Measurements from ENCODE around the gene SYTL2.
A peak's percentile ranks its signal among the peaks of the same experiment; 100 is the strongest.

Gene SYTL2

DNA sequence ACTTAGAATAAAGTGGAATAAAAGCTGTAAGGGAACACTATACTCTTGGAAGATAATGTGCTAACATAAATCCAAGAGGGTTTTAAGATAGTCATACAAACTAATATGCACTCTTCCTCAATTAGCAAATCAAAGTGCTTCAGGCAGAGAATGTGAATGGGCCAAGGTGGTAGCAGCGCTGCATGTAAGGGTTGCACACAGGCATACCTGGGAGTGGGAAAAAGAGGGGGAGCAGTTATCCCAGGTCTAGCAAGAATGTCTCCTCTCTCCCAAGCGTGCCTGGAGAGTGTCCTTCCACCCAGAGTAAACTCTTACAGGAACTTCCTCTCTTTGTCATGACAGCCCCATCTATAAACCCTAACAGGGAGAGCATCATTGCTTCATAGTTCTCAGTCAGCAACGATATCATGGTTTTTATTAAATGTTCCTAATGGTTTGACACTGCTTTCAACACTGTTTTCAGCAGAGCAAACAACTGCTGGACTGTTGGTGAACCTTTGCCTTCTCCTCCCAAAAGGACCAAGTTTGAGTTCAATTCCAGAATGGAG, 61.6 kb downstream of the SYTL2 start:
- DNase-seq (ENCODE audit: low read depth): no peak
- TF ChIP-seq, protein P1, sequence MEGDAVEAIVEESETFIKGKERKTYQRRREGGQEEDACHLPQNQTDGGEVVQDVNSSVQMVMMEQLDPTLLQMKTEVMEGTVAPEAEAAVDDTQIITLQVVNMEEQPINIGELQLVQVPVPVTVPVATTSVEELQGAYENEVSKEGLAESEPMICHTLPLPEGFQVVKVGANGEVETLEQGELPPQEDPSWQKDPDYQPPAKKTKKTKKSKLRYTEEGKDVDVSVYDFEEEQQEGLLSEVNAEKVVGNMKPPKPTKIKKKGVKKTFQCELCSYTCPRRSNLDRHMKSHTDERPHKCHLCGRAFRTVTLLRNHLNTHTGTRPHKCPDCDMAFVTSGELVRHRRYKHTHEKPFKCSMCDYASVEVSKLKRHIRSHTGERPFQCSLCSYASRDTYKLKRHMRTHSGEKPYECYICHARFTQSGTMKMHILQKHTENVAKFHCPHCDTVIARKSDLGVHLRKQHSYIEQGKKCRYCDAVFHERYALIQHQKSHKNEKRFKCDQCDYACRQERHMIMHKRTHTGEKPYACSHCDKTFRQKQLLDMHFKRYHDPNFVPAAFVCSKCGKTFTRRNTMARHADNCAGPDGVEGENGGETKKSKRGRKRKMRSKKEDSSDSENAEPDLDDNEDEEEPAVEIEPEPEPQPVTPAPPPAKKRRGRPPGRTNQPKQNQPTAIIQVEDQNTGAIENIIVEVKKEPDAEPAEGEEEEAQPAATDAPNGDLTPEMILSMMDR (IDR thresholded peaks at IDR 0.05; ENCODE audit: control insufficient read depth, extremely low read depth, insufficient read depth): no peak
- H3K4me3 ChIP-seq (ENCODE audit: low read depth, low read length): no peak overlapping the region

DNA sequence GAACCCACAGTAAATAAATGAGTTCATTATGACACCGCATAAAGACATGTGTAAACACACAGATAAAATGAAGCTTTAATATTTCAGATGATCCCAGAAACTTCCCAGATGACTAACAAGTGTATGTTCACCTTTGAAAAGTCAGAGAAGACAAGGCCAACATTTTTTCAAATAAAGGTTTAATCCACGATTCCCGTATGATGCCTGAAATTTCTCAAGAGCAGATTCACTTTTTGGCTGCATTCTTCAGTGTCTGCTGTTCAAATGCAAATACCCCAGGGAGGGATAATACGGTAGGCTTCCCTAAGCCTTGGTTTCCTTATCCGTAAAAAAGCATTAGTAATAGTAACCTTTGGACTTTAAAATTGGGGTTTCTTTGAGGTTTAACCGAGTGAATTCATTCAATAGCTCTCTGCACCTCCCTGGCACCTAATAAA, 62.5 kb downstream of the SYTL2 start:
- no peak for DNase-seq (ENCODE audit: low read depth)
- H3K4me3 ChIP-seq (ENCODE audit: low read depth, low read length): no peak overlapping the region
- TF ChIP-seq, protein P1 (IDR thresholded peaks at IDR 0.05; ENCODE audit: control insufficient read depth, extremely low read depth, insufficient read depth): no peak

DNA sequence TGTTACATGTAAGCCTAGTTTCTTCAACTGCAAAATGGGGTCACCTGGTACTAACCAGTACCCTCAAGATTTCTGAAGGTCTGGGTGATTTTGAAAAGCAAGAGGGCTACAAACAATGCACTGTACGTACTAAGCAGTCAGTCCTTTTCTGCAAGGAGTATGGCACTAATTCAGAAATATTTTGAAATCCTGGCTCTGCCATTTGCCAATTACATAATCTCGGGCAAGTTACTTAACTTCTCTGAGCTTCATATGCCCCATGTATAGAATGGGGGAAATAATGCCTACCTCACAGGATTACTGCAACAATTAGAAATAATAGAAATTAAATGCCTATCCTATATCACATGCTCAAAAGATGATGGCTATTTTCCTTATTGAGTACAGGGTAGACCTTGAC, 64.3 kb downstream of the SYTL2 start:
- no peak for DNase-seq (ENCODE audit: low read depth)
- no peak overlapping the region for H3K4me3 ChIP-seq (ENCODE audit: low read depth, low read length)
- TF ChIP-seq, protein P1 (IDR thresholded peaks at IDR 0.05; ENCODE audit: control insufficient read depth, extremely low read depth, insufficient read depth): no peak

DNA sequence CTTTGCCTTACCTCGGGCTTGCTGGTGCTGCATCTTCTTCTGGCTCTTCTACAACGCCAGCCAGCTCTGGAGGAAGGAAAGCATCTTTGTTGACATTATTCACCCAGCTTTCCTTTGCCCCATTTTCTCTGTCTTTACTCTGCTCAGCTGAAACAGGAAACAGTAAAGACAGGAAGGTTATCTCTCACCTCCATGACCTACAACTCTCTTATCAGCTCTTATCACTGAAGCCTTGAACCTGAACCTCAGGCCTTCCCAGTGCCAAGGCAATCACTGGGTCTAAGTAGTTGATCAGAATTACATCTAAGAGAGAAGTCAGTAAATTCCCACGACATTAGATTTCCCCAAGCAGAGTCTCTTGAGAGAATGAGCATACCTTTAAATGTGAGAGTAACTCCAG, 65.3 kb downstream of the SYTL2 start:
- TF ChIP-seq, protein P1 (IDR thresholded peaks at IDR 0.05; ENCODE audit: control insufficient read depth, extremely low read depth, insufficient read depth): no peak
- H3K4me3 ChIP-seq (ENCODE audit: low read depth, low read length): no peak overlapping the region
- no peak for DNase-seq (ENCODE audit: low read depth)

DNA sequence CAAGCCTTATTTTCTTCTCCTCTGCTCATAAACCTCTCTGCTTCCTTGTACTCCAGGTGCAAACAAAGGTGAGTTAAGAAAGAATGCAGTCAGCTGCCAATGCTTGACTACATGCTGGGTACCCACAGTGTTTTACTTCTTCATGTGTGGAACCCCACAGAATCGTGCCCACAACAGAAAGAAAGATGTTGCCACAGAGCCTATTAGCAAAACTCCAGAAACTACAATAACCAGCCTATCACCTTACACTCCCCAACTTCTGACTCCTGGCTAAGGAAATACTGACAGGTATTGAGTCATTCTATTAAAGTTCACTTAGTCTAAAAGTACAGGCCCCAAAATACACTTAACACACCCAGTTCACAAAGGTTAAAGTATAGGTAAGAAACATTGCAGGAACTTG, 68.1 kb downstream of the SYTL2 start:
- no peak overlapping the region for H3K4me3 ChIP-seq (ENCODE audit: low read depth, low read length)
- DNase-seq (ENCODE audit: low read depth): peak; percentile 23
- TF ChIP-seq, protein P1 (IDR thresholded peaks at IDR 0.05; ENCODE audit: control insufficient read depth, extremely low read depth, insufficient read depth): no peak

DNA sequence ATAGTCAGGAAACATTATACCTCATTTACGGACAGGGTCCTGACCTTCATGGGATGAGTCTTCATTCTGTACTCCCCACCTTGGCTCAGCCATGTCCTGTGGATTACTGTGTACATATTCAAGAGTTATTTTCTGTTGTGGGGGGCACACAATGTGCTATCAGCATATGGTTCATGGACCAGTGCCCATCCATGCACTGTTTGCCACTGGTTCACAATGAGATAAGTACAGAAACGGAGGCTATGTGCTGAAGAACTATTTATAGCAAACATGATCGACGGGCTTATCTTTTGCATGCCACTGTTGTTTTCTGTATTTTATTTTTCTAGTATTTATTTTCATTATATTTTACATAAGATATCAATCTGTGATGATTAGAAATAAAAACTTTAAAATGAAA, 68.6 kb downstream of the SYTL2 start:
- DNase-seq (ENCODE audit: low read depth): no peak
- H3K4me3 ChIP-seq (ENCODE audit: low read depth, low read length): no peak overlapping the region
- TF ChIP-seq, protein P1 (IDR thresholded peaks at IDR 0.05; ENCODE audit: control insufficient read depth, extremely low read depth, insufficient read depth): no peak

Data from LNCaP clone FGC (cell line).